GM18870 (cell line): ENCODE data around the gene D2HGDH.
"Not testable (repeated sequence)": the region's sequence is repeated elsewhere in the genome, so short reads cannot be mapped to it uniquely, and the experiment has no call there.

Experiments
- ATAC-seq: cut with Tn5 transposase; IDR thresholded peaks from one replicate; pipeline ENCODE4 v1.9.1; 2021; ENCODE audit warnings: moderate library complexity; ENCODE audit not compliant: unreplicated experiment

Gene D2HGDH

DNA sequence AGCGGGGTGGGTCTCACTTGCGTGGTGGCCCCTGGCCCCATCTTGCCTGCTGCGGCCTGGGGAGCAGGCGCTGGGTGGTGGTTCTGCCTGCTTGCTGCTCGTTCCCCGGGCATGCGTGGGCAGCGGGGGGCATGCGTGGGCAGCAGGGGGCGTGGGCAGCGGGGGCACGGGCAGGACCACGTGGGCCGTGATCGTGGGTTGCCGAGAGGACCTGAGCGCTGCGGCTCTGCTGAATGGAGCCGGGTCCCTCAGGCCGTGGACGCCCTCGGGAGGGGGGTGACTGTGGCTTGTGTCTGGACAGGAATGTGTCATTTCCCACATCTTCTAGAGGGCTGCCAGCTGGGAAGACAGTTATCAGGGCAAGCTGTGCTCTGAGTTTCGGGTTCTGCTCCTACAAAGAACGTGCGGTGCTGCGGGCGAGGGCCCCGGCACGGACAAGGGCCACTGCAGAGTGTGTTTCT, 33.9 kb downstream of the D2HGDH start:
- no peak for ATAC-seq

DNA sequence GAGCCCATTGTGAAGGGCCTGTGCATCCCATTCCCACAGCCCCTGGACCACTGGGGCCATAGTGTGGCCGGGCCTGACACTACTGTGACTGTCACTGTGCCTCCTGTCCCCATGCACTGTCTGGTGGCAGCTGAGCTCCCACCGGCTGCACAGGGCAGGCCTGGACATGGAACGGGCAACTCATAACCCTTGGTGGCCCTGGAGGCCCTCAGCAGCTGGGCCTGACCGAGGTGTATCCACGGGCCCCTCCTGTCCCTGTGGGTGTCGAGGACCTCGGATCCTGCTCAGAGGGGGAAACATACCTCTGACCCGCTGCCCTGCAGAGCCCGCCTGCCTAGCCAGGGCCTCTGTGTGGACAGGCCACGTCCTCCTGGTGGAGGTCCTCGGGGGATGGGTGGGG, 34.4 kb downstream of the D2HGDH start:
- ATAC-seq: no peak

DNA sequence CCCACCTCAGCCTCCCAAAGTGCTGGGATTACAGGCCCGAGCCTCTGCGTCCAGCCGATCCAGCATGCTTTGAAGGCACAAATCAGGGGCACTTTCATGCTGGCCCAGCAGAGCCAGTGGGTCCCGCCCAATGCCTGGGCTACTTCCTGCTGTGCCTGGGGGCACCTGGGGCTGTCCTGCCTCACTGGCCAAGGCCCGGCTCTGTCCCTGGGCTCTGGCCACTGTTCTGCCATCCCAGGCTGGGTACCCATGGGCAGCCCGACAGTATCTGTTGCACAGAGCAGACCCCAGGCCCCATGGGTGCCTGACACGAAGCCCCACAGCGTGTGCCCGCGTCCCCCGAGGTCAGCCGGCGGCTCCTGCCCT, 35.4 kb downstream of the D2HGDH start:
- ATAC-seq: no peak

DNA sequence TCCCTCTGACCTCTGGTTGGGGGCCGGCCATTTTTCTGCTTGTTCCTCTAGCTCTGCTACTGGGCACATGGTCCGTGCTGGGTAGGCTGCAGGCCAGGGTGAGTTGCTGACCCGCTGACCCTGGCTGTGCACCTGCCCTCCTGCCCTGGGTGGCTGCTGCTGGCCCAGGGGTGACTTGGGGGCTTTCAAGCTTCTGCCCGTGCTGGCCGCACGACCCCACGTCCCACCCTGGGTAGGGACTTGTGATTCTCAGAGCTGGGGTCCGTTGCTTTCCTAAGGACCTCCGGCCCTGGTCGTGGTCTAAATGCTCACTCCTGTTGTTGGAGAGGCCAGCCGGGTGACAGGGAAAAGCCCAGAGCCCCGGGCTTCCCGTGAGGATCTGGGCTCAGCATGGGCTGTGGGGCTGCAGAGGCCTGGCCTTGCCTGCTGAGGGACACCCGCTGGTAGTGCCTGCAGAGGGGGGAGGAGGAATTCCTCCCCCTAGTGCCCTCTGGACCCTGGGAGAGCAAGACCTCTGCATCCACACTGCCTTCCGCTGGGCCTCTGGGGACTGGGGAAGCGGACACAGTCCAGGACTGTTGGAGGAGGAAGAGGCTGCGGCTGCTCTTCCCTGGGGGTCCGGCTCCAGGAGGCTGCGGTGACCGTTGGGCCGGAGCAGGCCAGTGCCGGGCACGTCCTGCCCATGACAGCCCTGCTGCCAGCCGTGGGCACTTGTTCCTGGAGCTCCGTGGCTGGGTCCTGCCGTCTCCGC, 35.9 kb downstream of the D2HGDH start:
- ATAC-seq: no peak

DNA sequence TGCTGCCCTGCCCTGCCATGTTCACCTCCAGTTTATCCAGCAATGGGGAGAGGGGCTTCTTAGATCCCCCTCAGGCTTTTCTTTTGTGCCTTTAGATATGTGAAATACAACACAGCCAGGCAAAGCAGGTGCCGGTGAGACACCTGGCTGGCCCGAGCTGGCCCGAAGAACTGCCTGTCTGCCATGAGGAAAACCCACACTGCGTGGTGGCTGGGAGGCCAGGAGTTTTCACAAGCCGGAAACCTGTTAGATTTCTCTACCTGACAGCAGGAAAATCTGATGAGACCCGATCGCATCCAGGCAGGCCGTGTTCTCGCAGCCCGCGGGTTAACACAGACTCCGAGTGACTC, 36.5 kb downstream of the D2HGDH start:
- no peak for ATAC-seq

DNA sequence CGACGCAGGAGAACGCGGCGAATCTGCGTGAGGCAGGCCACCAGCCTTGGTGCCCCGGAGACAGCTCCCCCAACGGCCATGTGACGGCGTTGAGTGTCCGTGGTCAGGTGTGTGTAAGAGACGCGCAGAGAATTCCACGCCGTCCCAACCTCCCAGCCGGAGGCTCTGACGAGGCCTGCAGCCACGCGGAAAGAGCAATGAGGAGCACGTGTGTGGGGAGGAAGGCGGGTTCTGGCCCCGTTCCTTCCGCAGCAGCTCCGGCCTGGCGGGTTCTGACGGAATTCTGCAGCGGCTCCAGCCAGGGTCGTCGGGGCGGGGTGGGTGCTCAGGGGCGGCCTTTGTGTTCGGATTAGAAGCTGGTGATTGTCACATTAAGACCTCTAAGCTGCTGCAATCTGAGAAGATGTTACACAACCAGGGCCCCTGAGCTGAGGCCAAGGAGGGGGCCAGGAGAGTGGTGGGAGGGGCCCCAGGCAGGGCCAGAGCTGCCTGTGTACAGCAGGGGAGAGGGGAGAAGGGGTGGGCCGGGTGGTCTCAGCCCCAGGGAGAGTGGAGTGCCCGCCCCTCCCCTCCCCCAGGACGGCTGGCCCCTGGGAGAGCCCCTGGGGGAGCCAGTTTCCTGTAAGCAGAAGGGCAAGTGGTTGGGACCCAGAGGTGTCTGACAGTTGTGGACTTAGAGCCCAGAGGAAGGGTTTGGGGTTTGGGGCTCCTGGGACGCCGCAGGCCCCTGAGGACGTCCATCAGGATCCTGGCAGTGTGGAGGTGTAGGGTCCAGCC, 37.0 kb downstream of the D2HGDH start:
- no peak for ATAC-seq

DNA sequence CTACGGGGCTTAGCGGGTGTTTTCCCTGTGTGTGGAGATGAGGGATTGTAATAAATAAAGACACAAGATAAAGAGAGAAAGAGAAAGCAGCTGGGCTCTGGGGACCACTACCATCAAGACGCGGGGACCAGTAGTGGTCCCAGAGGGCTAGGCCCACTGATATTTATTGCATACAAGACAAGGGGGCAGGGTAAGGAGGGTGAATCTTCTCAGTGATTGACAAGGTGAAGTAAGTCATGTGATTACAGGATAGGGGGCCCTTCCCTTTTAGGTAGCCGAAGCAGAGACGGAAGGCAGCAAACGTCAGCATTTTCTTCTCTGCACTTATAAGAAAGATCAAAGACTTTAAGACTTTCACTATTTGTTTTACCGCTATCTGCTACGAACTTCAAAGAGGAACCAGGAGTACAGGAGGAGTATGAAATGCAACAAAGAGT, 37.7 kb downstream of the D2HGDH start:
- ATAC-seq: no peak

DNA sequence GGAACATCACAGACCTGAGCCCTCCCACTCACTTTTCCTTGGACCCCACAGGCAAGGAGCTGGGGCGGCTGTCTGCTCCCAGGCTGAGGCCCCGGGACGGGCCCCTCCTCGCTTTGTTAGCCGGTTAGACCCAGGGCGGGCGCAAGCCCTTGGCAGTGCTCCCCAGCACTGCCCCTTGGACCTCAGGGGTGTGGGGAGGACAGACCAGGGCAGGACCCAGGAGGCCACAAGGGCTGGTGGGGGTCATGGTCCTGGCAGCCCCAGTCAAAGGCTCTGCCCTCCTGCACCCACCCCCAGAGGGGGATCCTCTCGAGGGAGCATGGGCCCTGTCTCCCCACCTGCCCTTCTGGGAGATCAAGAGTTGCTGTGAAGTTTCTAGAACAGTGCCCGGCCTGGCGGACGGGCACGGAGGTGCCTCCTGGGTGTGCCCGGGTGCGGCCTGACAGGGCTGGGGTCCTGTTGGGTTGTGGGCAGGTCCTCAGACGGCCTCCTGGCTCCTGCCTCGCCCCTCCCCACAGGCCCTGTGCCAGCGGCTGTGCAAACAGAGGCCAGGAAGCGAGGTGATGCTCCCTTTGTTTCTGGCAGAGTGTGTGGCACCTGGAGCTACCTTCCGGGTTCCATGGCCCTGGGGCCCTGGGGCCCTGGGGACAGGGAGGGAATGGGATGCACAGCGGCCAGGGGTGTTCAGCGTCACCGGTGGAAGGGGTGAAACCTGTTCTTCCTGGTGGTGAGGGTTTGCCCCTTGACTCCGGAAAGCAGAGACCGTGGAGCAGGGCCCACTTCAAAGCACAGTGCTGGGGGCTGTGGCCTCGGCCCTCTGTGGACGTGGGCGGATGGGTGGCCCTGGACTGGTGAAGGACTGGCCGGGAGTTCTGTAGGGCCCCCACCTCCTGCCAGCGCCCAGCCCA, 39.3 kb downstream of the D2HGDH start:
- no peak for ATAC-seq

DNA sequence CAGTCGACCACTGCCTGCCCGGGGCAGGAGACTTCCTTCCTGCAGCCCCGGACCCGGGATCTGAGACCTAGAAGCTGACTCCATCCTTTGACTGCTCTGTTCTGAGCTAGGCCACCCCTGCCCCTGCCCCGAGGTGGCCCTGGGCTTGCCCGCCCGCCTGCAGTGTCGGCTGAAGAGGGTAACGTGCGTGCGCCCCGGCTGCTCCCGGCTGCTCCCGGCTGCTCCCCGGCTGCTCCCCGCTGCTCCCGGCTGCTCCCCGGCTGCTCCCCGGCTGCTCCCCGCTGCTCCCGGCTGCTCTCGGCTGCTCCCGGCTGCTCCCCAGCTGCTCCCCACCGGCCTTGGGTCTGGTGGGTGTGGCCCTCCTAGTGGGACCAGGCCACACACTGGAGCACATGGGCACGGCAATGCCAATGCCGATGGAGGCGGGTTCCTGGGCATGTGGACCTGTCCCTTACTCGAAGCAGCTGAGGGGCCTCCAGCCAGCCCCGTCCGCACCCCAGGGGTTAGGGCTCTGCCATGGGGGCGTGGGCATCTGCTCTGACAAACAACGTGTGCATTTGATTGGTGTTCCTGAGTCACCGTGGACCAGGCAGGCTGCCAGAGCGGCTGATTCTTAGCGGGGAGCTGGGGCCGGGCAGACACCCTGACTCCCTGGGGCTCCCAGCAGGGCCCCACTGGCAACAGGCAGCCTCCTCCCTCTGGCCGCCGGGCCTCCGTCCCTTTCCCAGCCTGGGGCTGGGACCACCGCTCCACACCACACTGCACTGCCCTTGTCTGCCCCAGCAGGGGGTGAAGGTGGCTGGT, 40.2 kb downstream of the D2HGDH start:
- no peak for ATAC-seq

DNA sequence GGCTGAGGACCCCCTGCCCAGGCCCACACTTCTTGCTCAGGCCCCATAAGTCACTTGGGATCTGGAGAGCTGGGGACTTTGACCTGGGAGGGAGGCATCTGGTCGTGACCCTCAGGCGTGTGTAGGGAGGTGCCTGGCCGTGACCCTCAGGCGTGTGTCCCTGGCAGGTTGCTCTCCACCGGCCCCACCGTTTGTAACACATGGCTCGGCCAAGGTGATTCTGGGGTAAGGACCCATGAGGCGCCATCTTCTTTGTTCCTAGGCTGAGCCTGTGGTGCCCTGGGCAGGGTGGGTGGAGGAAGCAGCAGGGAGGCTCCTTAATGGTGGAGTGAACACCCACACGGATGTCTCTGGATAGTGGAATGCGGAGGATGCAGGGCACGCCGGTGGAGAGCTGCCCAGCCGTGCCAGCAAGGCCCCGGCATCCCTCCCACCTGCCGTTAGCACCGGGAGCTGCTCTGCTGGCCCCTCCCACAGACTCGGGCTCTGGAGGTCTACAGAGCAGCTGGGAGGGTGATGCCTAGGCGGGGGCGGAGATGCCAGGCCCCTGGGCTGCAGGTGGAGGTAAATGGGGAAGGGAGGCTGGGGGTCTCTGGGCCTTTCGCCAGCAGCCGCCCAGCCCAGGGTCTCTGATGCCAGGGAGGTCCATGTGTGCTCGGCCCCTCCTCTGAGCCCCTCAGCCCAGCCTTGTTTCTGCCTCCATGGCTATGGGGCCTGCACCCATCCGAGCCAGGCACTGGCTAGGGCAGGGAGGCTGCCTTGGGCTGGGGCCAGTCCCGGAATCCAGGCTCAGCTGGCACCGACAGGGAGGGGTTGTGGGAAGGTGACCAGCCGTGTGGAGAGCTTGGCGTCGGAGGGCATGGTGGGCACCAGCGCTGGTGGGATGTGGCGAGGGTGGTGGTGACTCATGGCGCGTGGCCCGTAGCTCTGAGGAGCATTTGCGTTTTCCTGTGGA, 41.1 kb downstream of the D2HGDH start:
- ATAC-seq: no peak

DNA sequence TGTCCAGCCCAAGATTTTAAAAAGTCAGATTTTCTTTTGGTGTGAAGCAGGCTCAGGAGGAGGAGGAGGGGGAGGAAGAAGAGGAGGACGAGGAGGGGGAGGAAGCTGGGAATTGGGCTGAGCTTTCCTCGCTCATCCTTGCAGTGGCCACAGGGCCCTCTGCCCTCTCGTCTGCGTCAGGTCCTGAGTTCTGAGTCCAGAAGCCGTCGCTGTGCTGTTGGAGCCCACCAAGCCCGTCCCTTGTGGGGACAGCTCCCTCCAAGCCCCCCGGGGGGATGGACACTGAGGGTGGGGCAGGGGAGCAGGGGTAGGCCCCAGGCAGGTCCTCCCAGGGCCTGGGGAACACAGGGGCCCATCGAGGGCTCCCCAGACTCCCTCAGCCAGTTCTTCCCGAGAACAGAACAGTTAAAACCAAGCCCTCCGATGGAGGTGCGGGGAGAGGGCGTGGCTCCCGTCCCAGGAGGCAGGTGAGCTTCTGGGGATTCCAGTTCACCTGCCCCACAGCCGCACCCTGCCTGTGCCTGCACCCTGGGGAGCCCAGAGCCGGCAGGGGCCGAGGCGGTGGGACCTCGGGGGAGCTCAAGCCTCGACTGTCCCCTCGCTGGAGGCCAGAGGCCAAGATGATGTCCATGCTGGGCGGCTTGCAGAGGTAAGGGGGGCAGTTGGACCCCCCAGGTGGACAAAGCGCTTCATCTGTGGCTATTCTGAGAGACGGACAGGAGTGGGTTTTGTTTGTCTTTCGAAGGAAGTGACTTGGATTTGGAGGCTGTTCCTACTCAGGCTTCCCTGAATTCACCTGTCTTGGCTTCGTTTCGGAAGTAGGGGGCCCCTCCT, 42.1 kb downstream of the D2HGDH start, which contains the start of gene GAL3ST2:
GAL3ST2 (plus strand) TSS at position 487 of the 834 bp plus-strand sequence; CDS start at position 621, 134 bp downstream.
- ATAC-seq: no peak

DNA sequence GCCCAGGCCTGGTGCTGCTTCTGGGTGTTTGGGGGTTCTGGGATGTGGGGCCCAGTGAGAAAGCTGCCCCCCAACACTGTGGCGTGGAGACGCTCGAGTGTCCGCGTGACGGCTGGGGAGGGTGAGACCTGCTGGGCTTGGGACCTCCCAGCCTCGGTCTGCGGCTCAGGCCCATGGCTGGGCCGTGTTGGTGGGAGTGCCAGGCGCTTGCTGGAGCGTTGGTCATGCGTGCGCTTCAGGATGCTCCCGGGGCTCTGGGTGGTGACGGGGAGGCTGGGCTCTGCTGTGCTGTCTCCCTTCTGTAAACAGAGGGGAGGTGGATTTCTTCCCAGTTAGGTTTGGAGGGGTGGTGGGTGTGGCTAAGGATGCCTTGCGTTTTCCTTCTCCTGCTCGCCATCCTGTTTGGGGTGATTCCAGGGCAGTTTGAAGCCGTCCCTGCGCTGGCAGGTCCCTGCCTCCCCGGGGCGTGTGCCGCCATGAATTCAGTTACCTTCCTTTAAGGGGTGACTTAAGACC, 42.8 kb downstream of the D2HGDH start:
- ATAC-seq: no peak

DNA sequence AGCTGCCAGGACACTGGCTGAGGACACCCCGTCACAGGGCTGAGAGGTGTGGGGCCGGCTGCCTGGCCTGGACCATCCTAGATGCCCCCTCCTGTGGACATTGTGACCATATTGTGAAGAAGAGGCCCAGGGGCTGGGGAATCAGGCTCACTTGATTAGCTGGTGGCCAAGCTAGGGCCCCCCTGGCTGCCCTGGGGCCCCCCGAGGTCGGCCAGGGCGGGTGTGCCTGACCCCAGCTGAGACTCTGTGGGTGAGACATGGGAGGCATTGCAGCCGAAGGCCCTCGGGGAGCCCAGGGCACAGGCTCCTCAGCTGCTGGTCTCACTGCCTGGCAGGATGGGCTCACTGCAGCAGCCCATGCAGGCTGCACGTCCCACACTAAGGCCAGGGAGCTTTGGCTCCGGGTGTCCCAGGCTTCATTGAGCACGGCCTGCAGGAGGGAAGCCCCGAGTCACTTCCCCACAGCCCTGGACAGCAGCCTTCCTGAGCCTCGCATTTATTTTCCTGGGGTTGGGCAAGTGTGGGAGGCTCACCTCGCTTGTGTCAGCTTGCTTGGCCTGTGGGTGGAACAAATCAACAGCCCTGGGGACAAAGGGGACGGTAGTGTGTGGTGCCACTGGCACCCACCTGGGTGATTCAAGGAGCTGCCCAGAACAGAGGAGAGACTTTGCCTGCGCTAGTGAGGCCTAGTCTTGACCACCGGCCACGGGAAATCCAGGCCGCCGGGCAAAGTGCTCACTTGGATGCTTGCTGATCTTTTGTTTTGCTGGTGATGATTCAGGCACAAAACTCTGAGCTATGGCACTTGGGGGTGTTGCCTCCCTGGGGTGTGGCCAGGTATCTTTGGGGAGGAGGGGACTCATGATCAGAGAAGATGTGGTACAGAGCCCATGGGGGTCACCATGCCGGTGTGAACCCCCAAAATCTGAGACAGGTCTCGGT, 43.5 kb downstream of the D2HGDH start:
- no peak for ATAC-seq

DNA sequence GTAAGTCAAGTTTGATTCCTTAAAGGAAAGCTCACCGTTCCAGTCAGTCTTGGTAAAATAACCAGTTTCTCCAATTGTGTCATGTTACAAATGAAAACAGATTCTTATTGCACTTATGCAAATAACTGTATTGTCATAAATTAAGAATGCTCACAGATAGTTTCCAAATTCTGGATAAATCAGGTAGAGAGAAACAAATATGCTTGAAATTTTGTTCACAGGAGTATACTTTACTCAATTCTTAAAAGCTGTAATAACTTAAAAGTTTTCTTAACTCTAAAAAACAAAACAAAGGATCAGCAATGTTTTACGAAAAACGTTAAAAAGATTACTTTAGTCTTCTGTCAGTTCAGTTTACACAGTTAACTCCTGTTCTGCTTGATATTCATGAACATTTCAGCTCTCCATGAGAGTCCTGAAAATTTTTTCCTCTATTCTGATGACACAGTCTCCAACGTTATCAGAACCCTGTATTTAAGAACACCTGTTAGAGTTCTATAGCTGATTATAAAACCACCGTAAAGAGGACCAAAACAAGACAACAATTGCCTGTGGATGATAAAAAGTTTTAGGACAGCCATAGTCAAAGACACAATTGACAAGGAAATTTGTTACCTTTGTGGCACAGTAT, 46.6 kb downstream of the D2HGDH start:
- no peak for ATAC-seq

DNA sequence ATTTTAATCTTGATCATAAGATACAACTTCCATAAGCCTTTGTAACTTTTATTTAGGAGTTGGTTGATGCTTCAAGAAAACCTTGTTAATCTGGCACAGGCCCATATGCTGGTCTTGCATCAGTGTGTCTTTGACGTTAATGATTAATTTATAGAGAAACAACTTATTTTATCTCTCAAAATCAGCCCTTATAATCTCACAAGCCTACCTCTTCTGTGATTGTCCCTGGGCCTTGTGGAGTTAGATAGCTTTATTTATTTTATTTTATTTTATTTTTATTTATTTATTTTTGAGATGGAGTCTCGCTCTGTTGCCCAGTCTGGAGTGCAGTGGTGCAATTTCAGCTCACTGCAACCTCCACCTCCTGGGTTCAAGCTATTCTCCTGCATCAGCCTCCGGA, 47.6 kb downstream of the D2HGDH start:
- ATAC-seq: not testable (repeated sequence)

DNA sequence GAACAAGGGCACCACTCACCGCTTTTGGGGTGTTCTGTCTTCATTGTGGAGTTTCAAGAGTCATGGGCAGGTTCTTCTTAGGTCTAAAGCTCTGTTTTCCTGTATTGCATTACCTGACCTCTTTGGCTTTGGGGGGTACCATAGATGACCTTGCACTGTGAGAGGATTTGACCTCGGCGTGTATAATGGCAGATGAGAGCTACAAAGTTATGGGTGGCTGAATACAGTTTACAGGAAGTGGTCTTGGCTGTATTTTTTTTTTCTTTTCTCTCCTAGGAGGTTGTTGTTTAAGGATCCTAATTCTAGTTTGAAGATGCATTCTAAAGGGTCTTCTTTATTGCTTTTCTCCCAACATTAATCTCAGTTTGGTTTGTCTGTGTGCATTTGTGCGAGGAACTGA, 53.7 kb downstream of the D2HGDH start:
- no peak for ATAC-seq

DNA sequence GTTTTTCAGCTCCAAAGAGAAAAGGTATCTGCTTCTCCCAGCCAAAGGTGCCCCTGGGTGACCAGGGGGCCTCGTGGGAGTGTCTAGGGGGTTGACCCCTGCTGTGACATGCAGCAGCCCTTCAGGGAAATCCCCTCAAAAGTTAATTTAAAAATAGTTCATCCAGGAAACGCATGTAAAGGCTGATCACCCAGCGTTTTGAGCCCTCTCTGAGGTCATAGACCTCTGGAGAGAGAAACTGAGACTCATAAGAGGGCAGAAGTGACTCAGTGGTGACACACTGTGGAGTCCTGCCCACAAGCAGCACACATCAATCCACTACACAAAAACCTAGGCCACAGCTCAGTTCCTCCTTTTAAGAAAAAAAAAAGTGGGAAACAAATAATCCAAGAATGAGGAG, 54.1 kb downstream of the D2HGDH start:
- peak; percentile 53 for ATAC-seq
